Measurements from ENCODE around the gene MSANTD3. TPM values are rescaled to one million over a fixed set of nuclear protein-coding genes. Genes with fewer than 3 reads are reported as not detected.

MSANTD3 gene
- total and polyA plus RNA-seq, 9 of the 15 experiments (the other 6 are each of a cell fraction or from before 2014, with no cell fraction given): 9.4 to 28.7 (median 22.3) TPM

DNA sequence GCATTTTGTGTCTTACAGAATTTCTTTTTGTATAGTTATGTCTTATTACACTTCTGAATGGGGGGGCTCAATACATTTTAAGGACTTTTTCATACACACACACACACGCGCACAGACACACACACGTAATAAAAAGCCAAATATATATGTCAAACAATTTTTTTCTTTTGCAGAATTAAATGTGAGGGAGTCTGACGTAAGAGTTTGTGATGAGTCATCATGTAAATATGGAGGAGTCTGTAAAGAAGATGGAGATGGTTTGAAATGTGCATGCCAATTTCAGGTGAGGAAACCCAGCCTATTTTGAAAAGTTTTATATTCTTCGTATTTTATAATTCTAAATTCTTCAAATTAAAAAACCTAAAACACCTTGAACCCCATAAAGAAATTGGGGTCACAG lies 71.6 kb downstream of the MSANTD3 start:
- Histone ChIP-seq H3K4me1 (replicated peaks in 1 of 2; ENCODE audit: control insufficient read depth in 2 of 2, insufficient read depth in 2 of 2, low read length in 2 of 2) (0 out of 5 replicates have a peak, but pooled peaks cover 0 to 4% of the 10 kb centered on the region in 2 experiments), H3K9ac (ENCODE audit: insufficient read depth in 1 of 2, low read depth in 2 of 2, low read length in 2 of 2) (no peak overlapping the region), H2AFZ (ENCODE audit: low read depth, low read length) (peak overlapping the region; percentile 28; the same call in 1 of the 2 replicates), H3K4me2 (ENCODE audit: insufficient read depth, low read length) (no peak overlapping the region), H3K27me3 (ENCODE audit: control insufficient read depth in 2 of 2, insufficient read depth in 2 of 2, low read length in 2 of 2) (no peaks in the 10 kb centered on the region; a peak in 2 of 5 replicates), H3K27ac (ENCODE audit: extremely low read depth, low read depth, low read length) (no peak overlapping the region), H3K79me2 (ENCODE audit: control insufficient read depth, insufficient read depth, low read length) (no peaks in the 10 kb centered on the region), H3K9me3 (replicated peaks; ENCODE audit: control insufficient read depth, insufficient read depth, low read depth, low read length) (no peaks in the 10 kb centered on the region), H3K4me3 (no peak overlapping the region), H4K20me1 (replicated peaks; ENCODE audit: control insufficient read depth, insufficient read depth, low read length) (no peaks in the 10 kb centered on the region), H3K9me1 (ENCODE audit: control insufficient read depth, insufficient read depth, low read length) (no peaks in the 10 kb centered on the region), H3K36me3 (ENCODE audit: control insufficient read depth, insufficient read depth, low read length) (no peaks in the 10 kb centered on the region)
- intact Hi-C loops (cut with micrococcal nuclease): no loop called here
- DNase-seq (ENCODE audit: extremely low read depth in 1 of 4, low spot score in 3 of 4): peak in 2 of 4 experiments; percentile 17 to 23
- in situ Hi-C loops (cut with MboI): no loop called here
- POLR2A ChIA-PET: no interaction called here
- 0 out of 3 replicates have a peak, but pooled peaks have one; percentile 42 for ATAC-seq
- CTCF ChIA-PET (ENCODE audit: low intra/inter-chr PET ratio): no interaction called here
- 29% methylated on average over 5 of the region's 5 CpGs for WGBS (ENCODE audit: insufficient coverage, low coverage, missing lambda C conversion rate)
- no TSS peak for BruUV-seq (replicated peaks)
- no peak for FAIRE-seq
- TF ChIP-seq PCBP2 (IDR thresholded peaks at IDR 0.05; ENCODE audit: low read depth, low read length, poor library complexity, severe bottlenecking) (no peak), ELF2 (CRISPR knock-in tag; IDR thresholded peaks at IDR 0.05) (no peak), ZBED1 (IDR thresholded peaks at IDR 0.05) (no peak), THAP7 (CRISPR knock-in tag; IDR thresholded peaks at IDR 0.05) (no peak), CREB5 (CRISPR knock-in tag; IDR thresholded peaks at IDR 0.05) (no peak), ZNF282 (CRISPR knock-in tag; IDR thresholded peaks at IDR 0.05) (no peak), REST (IDR thresholded peaks at IDR 0.05; ENCODE audit: borderline replicate concordance) (no peak), REST (CRISPR knock-in tag; IDR thresholded peaks at IDR 0.05; ENCODE audit: low read depth) (no peak), SIN3A (IDR thresholded peaks at IDR 0.05; ENCODE audit: borderline replicate concordance in 2 of 2, control insufficient read depth in 1 of 2, low read depth in 2 of 2, low read length in 2 of 2) (no peak), HNRNPH1 (optimal IDR thresholded peaks at IDR 0.05; ENCODE audit: low read depth, low read length) (no peak), RFX1 (IDR thresholded peaks at IDR 0.05) (no peak), JUNB (CRISPR knock-in tag; conservative IDR thresholded peaks at IDR 0.05) (peak; percentile 61; the same call in 1 of the 2 replicates)

Measured in K562 (cell line).